Osteoblast (primary cell): ENCODE data around the gene VTA1. TPM values are rescaled to one million over a fixed set of nuclear protein-coding genes. Genes with fewer than 3 reads are reported as not detected.

Experiments used
- DNase-seq: peaks from one replicate; pipeline ENCODE4 v3.0.0; 2011; ENCODE audit warnings: low spot score, mixed read lengths; ENCODE audit not compliant: insufficient read length; ENCODE audit errors: missing footprints
- H2AFZ ChIP-seq: 2 replicates; pipeline ENCODE4 v1.6.0; 2011; ENCODE audit warnings: mild to moderate bottlenecking, low read length
- H3K27ac ChIP-seq: 2 replicates; pipeline ENCODE4 v1.5.1; 2011; ENCODE audit warnings: mild to moderate bottlenecking, low read depth, low read length, moderate library complexity
- H3K27me3 ChIP-seq: 2 replicates; pipeline ENCODE4 v1.6.0; 2012; ENCODE audit warnings: mild to moderate bottlenecking, control low read depth, inconsistent platforms, low read length, moderate library complexity; ENCODE audit not compliant: insufficient read depth
- H3K36me3 ChIP-seq: 2 replicates; pipeline ENCODE4 v1.5.1; 2011; ENCODE audit warnings: mild to moderate bottlenecking, low read length, control low read depth, moderate library complexity; ENCODE audit not compliant: insufficient read depth
- H3K4me1 ChIP-seq: 2 replicates; pipeline ENCODE4 v1.5.1; 2011; ENCODE audit warnings: mild to moderate bottlenecking, low read length, control low read depth, moderate library complexity; ENCODE audit not compliant: insufficient read depth
- H3K4me2 ChIP-seq: 2 replicates; pipeline ENCODE4 v1.6.0; 2011; ENCODE audit warnings: mild to moderate bottlenecking, low read length; ENCODE audit not compliant: insufficient read depth
- H3K4me3 ChIP-seq: fragments of 200-600 bp; sonication (generic); 3 replicates; pipeline ENCODE4 v1.5.1; 2012; ENCODE audit warnings: mild to moderate bottlenecking, low read length, inconsistent platforms; ENCODE audit not compliant: insufficient read depth
- H3K79me2 ChIP-seq: 2 replicates; pipeline ENCODE4 v1.6.0; 2012; ENCODE audit warnings: mild to moderate bottlenecking, low read length, control low read depth, inconsistent platforms; ENCODE audit not compliant: insufficient read depth
- H3K9me3 ChIP-seq: 2 replicates; pipeline ENCODE4 v1.5.1; 2011; ENCODE audit warnings: low read depth, low read length, control low read depth
- H4K20me1 ChIP-seq: 2 replicates; pipeline ENCODE4 v1.6.0; 2012; ENCODE audit warnings: mild to moderate bottlenecking, low read length, control low read depth; ENCODE audit not compliant: insufficient read depth
- CTCF ChIP-seq: IDR thresholded peaks from 2 replicates; pipeline ENCODE4 v1.5.1; 2011; ENCODE audit warnings: mild to moderate bottlenecking, low read depth, low read length, moderate library complexity; ENCODE audit errors: extremely low read depth
- total RNA-seq: library from RNA; depleted of rRNA; stranded (reverse); fragments of >200 nt; gene quantifications from 2 replicates; pipeline ENCODE4 v1.2.3, GENCODE V29; 2012

The VTA1 gene
- total RNA-seq, 1 donor, result 61.5 TPM

GRCh38 chr6:142258305-142258704 lies 111.2 kb downstream of the VTA1 start:
- no peaks in the 10 kb centered on the region for H4K20me1 ChIP-seq
- H3K27me3 ChIP-seq, result peaks cover 3% of the 10 kb centered on the region
- H2AFZ ChIP-seq, result no peak overlapping the region
- H3K36me3 ChIP-seq, result no peaks in the 10 kb centered on the region
- no peak overlapping the region for H3K4me3 ChIP-seq
- DNase-seq, result no peak
- no peaks in the 10 kb centered on the region for H3K9me3 ChIP-seq
- no peak overlapping the region for H3K27ac ChIP-seq
- H3K79me2 ChIP-seq, result no peaks in the 10 kb centered on the region
- no peak overlapping the region for H3K4me2 ChIP-seq
- TF ChIP-seq CTCF, result no peak
- H3K4me1 ChIP-seq, result no peaks in the 10 kb centered on the region

- H3K79me2 ChIP-seq, result no peaks in the 10 kb centered on the region
- no peaks in the 10 kb centered on the region for H3K36me3 ChIP-seq
- H4K20me1 ChIP-seq, result no peaks in the 10 kb centered on the region
- no peak overlapping the region for H3K4me2 ChIP-seq
- no peaks in the 10 kb centered on the region for H3K9me3 ChIP-seq
- no peak overlapping the region for H2AFZ ChIP-seq
- peaks cover 3% of the 10 kb centered on the region for H3K27me3 ChIP-seq
- no peak for DNase-seq
- TF ChIP-seq CTCF, result no peak
- H3K27ac ChIP-seq, result no peak overlapping the region
- H3K4me3 ChIP-seq, result no peak overlapping the region
- H3K4me1 ChIP-seq, result no peaks in the 10 kb centered on the region
Measured at GRCh38 chr6:142258757-142259156, 111.7 kb downstream of the VTA1 start.

- H4K20me1 ChIP-seq, result no peaks in the 10 kb centered on the region
- no peak for TF ChIP-seq CTCF
Measured at GRCh38 chr6:142260748-142261147, 113.7 kb downstream of the VTA1 start.

GRCh38 chr6:142262231-142262630 lies 115.2 kb downstream of the VTA1 start:
- no peak overlapping the region for H3K27ac ChIP-seq
- H3K4me3 ChIP-seq, result no peak overlapping the region
- no peaks in the 10 kb centered on the region for H3K36me3 ChIP-seq
- DNase-seq, result no peak
- no peaks in the 10 kb centered on the region for H3K9me3 ChIP-seq
- H3K27me3 ChIP-seq, result peaks cover 7% of the 10 kb centered on the region
- H3K4me2 ChIP-seq, result no peak overlapping the region
- H3K79me2 ChIP-seq, result no peaks in the 10 kb centered on the region
- TF ChIP-seq CTCF, result no peak
- H2AFZ ChIP-seq, result no peak overlapping the region
- no peaks in the 10 kb centered on the region for H3K4me1 ChIP-seq
- H4K20me1 ChIP-seq, result no peaks in the 10 kb centered on the region

More at GRCh38 chr6:142260748-142261147, 113.7 kb downstream of the VTA1 start:
- Histone ChIP-seq H2AFZ (no peak overlapping the region), H3K4me3 (no peak overlapping the region), H3K27me3 (peaks cover 7% of the 10 kb centered on the region), H3K79me2 (no peaks in the 10 kb centered on the region), H3K36me3 (no peaks in the 10 kb centered on the region), H3K27ac (no peak overlapping the region), H3K4me2 (no peak overlapping the region), H3K4me1 (no peaks in the 10 kb centered on the region), H3K9me3 (no peaks in the 10 kb centered on the region)
- DNase-seq, result no peak
